ENCODE data around the gene SRSF8.

DNA sequence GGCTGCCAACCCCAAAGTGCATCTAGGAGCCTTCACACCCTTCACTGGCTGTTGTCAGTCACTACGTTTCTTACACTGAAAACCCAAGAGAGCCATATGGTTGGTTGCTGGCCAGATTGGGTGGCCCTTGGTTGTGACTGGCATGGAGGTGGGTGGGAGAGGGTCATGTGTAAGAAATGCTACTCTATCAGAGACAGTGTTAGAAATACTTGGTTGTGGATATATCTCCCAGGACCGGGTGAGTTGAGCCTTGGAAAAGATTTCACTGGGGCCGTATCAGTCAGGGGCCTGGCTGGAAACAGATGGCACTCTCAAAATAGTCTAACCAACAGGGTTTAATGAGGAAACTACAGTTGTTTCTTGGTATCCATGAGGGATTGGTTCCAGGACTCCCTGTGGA is 38.1 kb downstream of the SRSF8 start:
- TF ChIP-seq CTCF (conservative IDR thresholded peaks at IDR 0.05 in 1 of 2, IDR thresholded peaks at IDR 0.05 in 1 of 2; ENCODE audit: low read depth in 1 of 2, low read length in 2 of 2) (no peak), EZH2 (IDR thresholded peaks at IDR 0.05; ENCODE audit: low read length, missing control alignments) (no peak)
